ENCODE measurements around the gene HSPB1.
A peak's percentile ranks its signal among the peaks of the same experiment; 100 is the strongest.
"Not testable (repeated sequence)": the region's sequence is repeated elsewhere in the genome, so short reads cannot be mapped to it uniquely, and the experiment has no call there.

HSPB1 gene

DNA sequence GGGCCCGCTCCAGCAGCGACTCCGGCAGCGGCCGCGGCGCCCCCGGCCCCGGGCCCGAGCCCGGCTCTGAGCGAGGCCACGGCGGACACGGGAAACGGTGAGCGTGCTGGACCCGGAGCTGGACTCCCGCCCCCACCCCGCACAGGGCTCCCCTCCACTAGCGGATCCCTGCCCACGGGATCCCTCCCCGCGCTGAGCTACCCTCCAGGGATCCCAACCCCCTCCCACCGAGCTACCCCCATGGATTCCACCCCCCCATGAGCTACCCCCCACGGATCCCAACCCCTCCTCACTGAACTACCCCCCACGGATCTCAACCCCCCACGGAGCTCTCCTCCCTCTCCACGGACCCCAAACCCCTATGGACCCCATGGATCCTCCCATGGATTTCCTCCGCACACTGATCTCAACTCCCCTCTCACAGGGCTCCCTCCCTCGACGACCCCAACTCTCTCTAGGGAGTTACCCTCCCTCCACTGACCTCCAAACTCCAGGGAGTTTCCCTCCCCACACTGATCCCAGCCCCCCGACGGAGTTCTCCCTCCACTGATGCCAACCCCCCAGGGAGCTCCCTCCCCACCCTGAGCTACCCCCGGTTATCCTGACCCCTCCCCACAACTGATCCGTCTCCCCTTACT lies 20.6 kb upstream of the HSPB1 start:
- no peak for DNase-seq

DNA sequence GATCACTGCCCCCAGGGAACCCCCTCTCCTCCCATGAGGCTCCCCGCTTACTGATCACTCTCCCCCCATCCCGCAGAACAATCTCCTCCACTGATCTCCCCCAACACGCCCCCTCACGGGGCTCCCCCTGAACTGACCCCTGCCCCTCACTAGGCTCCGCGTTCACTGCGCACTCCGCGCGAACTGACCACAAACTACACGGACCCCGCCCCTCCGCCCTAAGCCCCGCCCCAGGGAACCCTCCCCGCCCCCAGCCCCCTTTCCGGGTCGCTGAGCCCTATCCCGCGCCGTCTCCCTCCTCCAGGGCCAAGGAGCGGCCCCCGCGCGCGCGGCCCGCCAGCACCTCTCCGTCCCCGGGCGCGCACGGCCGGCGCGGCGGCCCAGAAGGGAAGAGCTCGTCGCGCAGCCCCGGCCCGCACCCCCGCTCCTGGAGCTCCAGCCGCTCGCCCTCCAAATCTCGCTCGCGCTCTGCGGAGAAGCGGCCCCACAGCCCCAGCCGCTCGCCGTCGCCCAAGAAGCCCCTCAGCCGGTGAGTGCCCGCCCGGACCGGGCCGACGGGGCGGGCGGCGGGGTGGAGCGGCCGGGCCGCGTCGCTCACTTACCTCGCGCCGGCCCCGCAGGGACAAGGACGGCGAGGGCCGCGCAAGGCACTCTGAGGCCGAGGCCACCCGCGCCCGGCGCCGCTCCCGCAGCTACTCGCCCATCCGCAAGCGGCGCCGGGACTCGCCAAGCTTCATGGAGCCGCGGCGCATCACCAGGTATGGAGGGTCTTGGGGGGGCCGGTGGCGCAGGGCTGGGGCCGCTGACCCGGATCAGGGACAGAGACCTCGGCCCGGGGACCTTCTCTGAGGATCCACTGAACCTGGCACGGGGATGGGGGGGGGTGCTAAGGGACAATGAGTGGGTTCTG lies 19.9 kb upstream of the HSPB1 start:
- DNase-seq: no peak

GRCh38 chr7:76283254-76284159 lies 19.0 kb upstream of the HSPB1 start:
- no peak for DNase-seq

DNA sequence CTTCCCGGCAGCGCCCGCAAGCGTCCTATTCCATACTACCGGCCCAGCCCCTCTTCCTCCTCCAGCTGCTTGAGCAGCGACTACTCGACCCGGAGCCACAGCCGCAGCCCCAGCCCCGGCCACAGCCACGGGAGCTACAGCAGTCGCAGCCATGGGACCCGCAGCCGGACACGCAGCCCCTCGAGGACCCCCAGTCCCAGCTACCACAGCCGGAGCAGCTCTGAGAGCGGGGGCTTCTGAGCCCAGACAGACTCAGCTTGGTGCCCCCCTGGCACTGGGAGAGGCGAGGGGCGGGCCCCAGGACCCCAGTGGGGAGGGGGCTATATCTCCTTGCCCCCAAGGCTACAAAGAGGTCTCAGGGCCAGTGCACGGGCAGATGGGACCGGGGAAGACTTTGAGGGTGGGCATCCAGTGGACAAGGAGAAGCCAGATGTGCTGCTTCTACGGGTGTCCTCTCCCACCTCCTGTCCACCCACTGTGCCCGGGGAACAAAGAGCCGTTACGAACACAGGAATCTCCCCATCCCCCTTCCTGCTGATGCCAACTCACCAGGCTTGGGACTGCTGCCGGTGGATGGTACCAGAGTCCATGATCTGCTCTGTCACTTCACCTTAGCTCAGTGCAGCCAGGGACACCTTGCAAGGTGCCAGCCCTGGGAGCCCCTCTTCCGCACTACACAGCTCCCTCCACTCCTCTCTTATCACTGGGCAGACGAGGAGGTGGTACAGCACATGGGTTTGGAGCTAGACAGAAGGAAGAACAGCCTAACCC lies 16.7 kb upstream of the HSPB1 start:
- no peak for DNase-seq

DNA sequence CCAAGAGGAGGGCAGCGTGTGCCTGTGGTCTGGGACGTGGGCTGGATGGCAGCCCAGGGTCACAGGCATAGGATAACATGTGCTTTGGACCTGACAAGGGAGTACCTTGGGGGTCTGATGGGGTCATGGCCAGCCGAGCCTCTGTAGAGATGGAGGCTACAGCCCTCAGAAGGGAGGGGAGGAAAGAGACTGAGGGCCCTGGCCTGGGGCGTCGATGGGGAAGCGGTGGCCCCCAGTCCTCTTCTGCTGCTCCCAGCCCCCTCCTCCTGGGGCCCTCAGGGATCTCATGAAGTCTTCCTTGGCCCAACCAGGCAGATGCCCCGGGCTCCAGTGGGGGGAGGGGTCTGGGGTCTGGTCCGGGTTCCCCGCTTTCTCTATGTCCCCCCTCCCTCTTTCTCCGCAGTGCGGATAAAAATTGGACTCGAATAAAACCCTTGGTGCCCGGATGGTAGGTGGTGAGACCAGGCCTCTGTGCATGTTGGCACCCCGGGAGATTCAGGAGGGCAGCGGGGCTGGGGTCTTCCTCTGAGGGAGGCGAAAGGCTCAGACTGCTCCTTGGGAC lies 15.6 kb upstream of the HSPB1 start:
- no peak for DNase-seq

DNA sequence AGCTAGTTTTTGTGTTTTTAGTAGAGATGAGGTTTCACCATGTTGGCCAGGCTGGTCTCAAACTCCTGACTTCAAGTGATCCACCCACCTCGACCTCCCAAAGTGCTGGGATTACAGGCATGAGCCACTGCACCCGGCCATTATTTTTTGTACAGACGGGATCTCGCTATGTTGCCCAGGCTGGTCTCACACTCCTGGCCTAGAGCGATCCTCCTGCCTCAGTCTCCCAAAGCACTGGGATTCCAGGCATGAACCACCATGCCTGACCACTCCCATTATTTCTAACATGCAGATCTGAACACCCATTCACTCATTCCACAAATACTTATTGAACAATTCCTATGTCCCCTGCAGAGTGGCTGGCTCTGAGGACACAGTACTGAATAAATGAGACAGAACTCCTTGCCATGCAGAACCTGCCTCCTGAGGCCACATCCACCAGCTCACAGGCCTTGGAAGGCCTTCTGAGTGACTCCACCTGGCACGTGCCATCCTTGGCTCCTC lies 11.6 kb upstream of the HSPB1 start:
- DNase-seq: not testable (repeated sequence)

DNA sequence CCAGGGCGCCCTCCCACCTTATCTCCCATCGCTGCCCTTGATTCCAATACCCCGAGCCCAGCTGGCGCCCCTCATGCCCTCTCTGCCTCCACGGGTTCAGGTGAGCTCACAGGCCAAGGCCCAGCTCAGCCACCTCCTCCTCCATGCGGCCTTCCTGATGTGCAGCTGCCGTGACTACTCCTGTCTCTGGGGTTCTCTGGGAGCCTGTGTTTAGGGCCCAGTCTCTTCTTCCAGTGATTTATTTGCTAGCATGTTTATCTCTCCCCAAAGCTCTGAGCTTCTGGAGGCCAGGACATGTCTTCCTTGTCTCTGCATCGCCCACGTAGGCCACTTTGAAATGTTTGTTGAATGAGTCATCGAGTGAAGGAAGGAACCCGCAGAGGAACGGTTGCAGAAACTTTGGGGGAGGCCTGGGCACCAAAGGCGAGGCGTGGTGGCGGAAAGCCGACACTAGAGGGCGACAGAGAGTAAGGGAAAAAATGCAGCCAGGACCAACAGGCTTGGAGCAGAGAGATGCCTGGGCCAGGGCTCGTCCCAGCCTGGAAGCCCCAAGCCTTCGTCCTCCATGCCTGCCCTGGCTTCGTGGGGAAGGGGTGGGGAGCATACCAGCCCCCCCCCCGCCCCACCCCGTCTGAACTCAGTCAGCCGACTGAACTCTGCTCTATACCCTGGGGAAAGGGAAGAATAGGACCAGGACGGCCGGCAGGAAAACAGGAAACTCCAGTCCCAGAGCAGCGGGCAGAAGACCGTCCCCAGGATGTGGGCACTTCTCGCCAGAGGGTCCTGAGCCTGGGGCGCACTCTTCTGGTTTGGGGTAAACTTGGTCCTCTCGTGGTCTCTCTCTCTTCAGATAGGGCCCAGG lies 10.9 kb upstream of the HSPB1 start:
- DNase-seq: no peak

DNA sequence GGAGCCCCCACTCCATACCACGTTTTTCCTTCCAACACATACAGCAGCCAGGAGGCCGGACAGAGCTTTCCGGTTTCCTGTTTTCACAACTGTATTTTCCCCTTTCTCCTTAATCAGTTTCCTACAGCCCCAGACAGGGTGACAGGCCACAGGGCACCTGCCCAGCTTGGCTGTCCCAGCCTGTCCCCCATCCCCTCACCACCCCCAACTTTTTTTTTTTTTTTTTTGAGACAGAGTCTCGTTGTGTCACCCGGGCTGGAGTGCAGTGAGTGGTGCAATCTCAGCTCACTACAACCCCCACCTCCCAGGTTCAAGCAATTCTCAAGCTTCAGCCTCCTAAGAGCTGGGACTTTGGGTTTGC lies 10.3 kb upstream of the HSPB1 start:
- DNase-seq: no peak

DNA sequence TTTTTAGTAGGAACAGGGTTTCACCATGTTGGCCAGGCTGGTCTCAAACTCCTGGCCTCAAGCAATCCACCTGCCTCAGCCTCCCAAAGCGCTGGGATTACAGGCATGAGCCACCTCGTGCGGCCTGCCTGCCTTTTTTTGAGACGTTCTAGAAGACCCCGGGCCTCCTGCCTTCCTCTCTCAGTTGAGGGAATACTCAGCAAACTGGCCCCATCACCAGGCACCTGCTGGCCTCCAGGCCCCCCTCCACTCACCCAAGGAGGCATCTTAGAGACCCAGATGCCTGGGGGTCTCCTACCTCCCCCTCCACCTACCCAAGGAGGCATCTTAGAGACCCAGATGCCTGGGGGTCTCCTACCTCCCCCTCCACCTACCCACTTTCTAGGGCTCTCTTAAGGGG lies 9.6 kb upstream of the HSPB1 start:
- DNase-seq: not testable (repeated sequence)

GRCh38 chr7:76293407-76293901 lies 9.0 kb upstream of the HSPB1 start:
- no peak for DNase-seq

- DNase-seq: peak; percentile 77
Observed at GRCh38 chr7:76294344-76295024, 8.0 kb upstream of the HSPB1 start.

GRCh38 chr7:76296743-76297740 lies 5.4 kb upstream of the HSPB1 start:
- DNase-seq: peak; percentile 17

GRCh38 chr7:76300166-76300731 lies 2.2 kb upstream of the HSPB1 start:
- no peak for DNase-seq

DNA sequence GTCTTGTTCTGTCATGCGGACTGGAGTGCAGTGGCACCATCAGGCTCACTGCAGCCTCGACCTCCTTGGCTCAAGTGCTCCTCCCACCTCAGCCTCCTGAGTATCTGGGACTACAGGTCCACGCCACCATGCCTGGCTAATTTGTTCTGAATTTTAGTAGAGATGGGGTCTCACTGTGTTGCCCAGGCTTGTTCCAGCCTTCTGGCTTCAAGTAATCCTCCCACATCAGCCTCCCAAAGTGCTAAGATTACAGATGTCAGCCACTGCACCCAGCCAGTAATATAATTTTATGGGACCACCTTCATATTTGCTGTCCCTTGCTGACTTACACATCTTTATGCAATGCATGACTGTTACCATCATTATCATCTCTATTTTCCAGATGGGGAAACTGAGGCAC lies 1.5 kb upstream of the HSPB1 start:
- no peak for DNase-seq

- no peak for DNase-seq
Observed at GRCh38 chr7:76303202-76304147, 1.0 kb downstream of the HSPB1 start.

GRCh38 chr7:76304888-76305375 lies 2.5 kb downstream of the HSPB1 start:
- no peak for DNase-seq

GRCh38 chr7:76308874-76309273 lies 6.4 kb downstream of the HSPB1 start:
- not testable (repeated sequence) for DNase-seq
